ENCODE measurements around the gene GFPT2. TPM values are rescaled to one million over a fixed set of nuclear protein-coding genes. Genes with fewer than 3 reads are reported as not detected.

GFPT2 gene
- total RNA-seq, 2 donors from 2014 or later, result 3.9 to 17.5 TPM

- DNase-seq (peak in 1 of 4 donors; percentile 14), ATAC-seq (no peak)
- no peaks in the 10 kb centered on the region for H3K4me1 ChIP-seq
- WGBS, 2 donors, result 72 to 78% methylated on average over 4 to 15 of the region's 15 CpGs
- no peak overlapping the region for H3K27ac ChIP-seq
- H3K4me3 ChIP-seq, result no peak overlapping the region
- no peaks in the 10 kb centered on the region for H3K27me3 ChIP-seq
- TF ChIP-seq POLR2A (IDR thresholded peaks at IDR 0.05), result no peak
- TF ChIP-seq CTCF (IDR thresholded peaks at IDR 0.05), result no peak
- intact Hi-C loops (cut with DNase I), result no loop called here
- no peaks in the 10 kb centered on the region for H3K36me3 ChIP-seq (replicated peaks in 1 of 2; ENCODE audit: insufficient read depth in 1 of 2, low read depth in 2 of 2)
- H3K9me3 ChIP-seq, result no peaks in the 10 kb centered on the region
These were observed 37.5 kb upstream of the GFPT2 start for GRCh38 chr5:180390441-180391190.

- ATAC-seq, result no peak
- no peaks in the 10 kb centered on the region for H3K9me3 ChIP-seq
These were observed 36.3 kb upstream of the GFPT2 start for GRCh38 chr5:180389252-180390101.

GRCh38 chr5:180387798-180388197 is 34.7 kb upstream of the GFPT2 start:
- TF ChIP-seq CTCF (IDR thresholded peaks at IDR 0.05) (no peak), POLR2A (IDR thresholded peaks at IDR 0.05) (no peak)
- H3K27me3 ChIP-seq, result no peaks in the 10 kb centered on the region
- ATAC-seq (no peak), DNase-seq (no peak)
- H3K36me3 ChIP-seq (replicated peaks in 1 of 2; ENCODE audit: insufficient read depth in 1 of 2, low read depth in 2 of 2), result no peaks in the 10 kb centered on the region
- no peaks in the 10 kb centered on the region for H3K9me3 ChIP-seq
- H3K4me1 ChIP-seq, result no peaks in the 10 kb centered on the region
- WGBS, 2 donors, result 77 to 87% methylated on average over 6 of the region's 6 CpGs
- no peak overlapping the region for H3K27ac ChIP-seq
- no peak overlapping the region for H3K4me3 ChIP-seq
- intact Hi-C loops (cut with DNase I), result no loop called here

More at GRCh38 chr5:180389252-180390101, 36.3 kb upstream of the GFPT2 start:
- Histone ChIP-seq H3K36me3 (replicated peaks in 1 of 2; ENCODE audit: insufficient read depth in 1 of 2, low read depth in 2 of 2) (no peaks in the 10 kb centered on the region), H3K4me1 (no peaks in the 10 kb centered on the region), H3K27me3 (no peaks in the 10 kb centered on the region), H3K27ac (no peak overlapping the region), H3K4me3 (no peak overlapping the region)
- DNase-seq, result no peak
- WGBS, 2 donors, result 70 to 79% methylated on average over 35 to 37 of the region's 39 CpGs
- intact Hi-C loops (cut with DNase I), result no loop called here
- TF ChIP-seq CTCF (IDR thresholded peaks at IDR 0.05), result no peak
- no peak for TF ChIP-seq POLR2A (IDR thresholded peaks at IDR 0.05)

GRCh38 chr5:180382926-180383325 is 29.8 kb upstream of the GFPT2 start:
- DNase-seq (no peak), ATAC-seq (no peak)

More at GRCh38 chr5:180382926-180383325, 29.8 kb upstream of the GFPT2 start:
- no peaks in the 10 kb centered on the region for H3K27me3 ChIP-seq
- TF ChIP-seq POLR2A (IDR thresholded peaks at IDR 0.05), result no peak
- no peak for TF ChIP-seq CTCF (IDR thresholded peaks at IDR 0.05)
- no peak overlapping the region for H3K27ac ChIP-seq
- 87 to 90% methylated on average over 8 of the region's 8 CpGs for WGBS, 2 donors
- no peak overlapping the region for H3K4me3 ChIP-seq
- H3K36me3 ChIP-seq (replicated peaks in 1 of 2; ENCODE audit: insufficient read depth in 1 of 2, low read depth in 2 of 2), result no peaks in the 10 kb centered on the region
- no peaks in the 10 kb centered on the region for H3K4me1 ChIP-seq
- intact Hi-C loops (cut with DNase I), result no loop called here
- H3K9me3 ChIP-seq, result no peaks in the 10 kb centered on the region
